ENCODE measurements around the gene SLC41A1.

GRCh38 chr1:205800427-205800826, 12.6 kb downstream of the SLC41A1 start:
- no peak for TF ChIP-seq CTCF (IDR thresholded peaks at IDR 0.05)
- TF ChIP-seq POLR2A (IDR thresholded peaks at IDR 0.05), result no peak
